GM12892 (cell line): ENCODE data around the gene JARID2.
A peak's percentile ranks its signal among the peaks of the same experiment; 100 is the strongest.

Experiments
- DNase-seq: peaks from one replicate; pipeline ENCODE4 v3.0.0; 2011; ENCODE audit not compliant: insufficient read length
- FAIRE-seq: peaks from 2 replicates; lab custom pipeline; 2011; peaks lifted over from hg19 to GRCh38; lab: Jason Lieb, UNC
- POLR2A ChIP-seq: IDR thresholded peaks from 2 replicates; pipeline ENCODE4 v1.6.1; 2011; ENCODE audit warnings: low read depth, low read length, control low read depth
- POLR2AphosphoS5 ChIP-seq: IDR thresholded peaks from 2 replicates; pipeline ENCODE4 v1.6.1; 2011; ENCODE audit warnings: low read depth, low read length, control low read depth
- TAF1 ChIP-seq: IDR thresholded peaks from 2 replicates; pipeline ENCODE4 v1.6.1; 2011; ENCODE audit warnings: low read depth, mild to moderate bottlenecking, control low read depth, low read length, borderline replicate concordance

The JARID2 gene

DNA sequence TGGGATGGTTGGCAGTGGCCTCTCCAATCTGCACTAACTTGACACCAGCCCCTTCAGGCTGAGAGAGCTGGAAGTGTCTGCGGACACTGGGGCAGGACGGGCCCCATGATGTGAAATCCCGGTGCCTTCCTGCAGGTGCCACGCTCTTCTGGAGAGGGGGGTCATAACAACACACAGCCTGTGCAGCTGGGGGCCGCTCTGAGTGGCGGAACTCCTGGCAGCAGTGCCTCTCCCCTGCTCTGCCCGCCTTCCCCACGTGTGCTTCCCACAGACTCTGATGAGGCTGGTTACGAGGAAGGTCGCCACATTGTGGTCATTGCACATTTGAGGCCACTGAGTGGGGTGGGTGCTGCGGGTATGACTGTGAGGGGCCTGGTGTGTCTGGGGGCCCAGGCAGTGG is 271.7 kb downstream of the JARID2 start:
- FAIRE-seq (no peak), DNase-seq (no peak)
- no peak for TF ChIP-seq POLR2A
- TF ChIP-seq TAF1 = no peak
- no peak for TF ChIP-seq POLR2AphosphoS5

DNA sequence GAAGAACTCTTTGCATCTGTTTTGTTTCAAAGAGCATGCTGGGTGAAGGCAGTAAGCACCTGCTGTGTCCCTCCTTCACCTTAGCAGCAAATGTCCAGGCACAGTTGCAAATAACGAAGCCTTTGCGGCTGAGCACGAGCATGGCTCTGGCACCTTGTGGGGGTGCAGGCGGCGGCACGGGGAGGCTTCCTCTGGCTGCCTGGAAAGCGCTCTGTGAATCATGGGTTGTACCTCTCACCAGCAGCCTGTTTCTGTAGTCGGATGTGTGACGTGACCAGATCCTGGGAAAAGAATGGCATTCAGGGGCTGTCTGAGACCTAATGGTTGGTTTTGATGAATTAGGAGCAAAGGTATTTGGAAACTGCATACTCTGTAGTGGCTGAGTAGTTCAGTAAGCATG is 272.2 kb downstream of the JARID2 start:
- FAIRE-seq = no peak
- TF ChIP-seq POLR2A (no peak), POLR2AphosphoS5 (no peak), TAF1 (no peak)

DNA sequence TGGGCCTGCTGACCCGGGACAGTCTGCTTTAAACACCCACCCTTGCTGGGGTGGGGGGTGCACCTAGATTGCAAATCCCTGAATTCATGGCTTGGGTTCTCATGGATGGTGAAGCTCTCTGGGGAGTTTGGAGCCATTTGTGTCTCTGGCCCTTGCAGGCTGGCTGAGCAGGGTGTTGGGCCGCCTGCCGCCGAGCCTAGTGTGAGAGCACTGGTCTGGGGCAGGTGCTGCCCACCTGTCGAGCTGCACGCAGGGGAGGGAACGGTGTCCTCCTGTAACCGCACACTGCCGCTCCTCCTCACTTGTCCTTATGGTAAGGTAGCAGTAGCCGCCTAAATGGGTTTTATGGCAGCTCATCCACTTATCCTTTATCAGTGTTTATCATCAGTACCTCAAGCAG is 273.0 kb downstream of the JARID2 start:
- DNase-seq (no peak), FAIRE-seq (no peak)
- TF ChIP-seq POLR2AphosphoS5 (no peak; the same call in 1 of the 2 replicates), POLR2A (no peak), TAF1 (no peak)

More for the DNA sequence above, 272.2 kb downstream of the JARID2 start:
- DNase-seq = no peak

DNA sequence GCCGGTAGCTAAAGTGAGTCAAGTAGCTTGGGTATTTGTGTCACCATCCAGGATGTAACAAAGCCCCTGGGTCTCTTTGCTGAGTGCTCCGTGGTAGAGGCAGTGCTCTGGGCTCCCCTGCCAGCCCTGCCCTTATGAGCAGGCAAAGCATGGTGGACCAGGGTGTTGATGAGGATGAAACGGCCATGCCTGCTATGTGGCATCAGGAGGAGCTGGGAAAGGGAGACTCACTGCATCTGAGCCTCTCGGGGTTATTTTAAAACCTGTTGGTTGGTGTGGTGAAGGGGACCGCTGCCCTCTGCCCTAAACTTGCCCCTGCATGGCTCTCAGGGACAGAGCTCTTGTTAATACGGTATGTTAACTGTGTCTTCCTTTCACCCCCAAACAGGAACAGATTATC is 273.8 kb downstream of the JARID2 start:
- TF ChIP-seq POLR2AphosphoS5 (no peak), TAF1 (no peak), POLR2A (no peak)
- no peak for FAIRE-seq
- DNase-seq = no peak

DNA sequence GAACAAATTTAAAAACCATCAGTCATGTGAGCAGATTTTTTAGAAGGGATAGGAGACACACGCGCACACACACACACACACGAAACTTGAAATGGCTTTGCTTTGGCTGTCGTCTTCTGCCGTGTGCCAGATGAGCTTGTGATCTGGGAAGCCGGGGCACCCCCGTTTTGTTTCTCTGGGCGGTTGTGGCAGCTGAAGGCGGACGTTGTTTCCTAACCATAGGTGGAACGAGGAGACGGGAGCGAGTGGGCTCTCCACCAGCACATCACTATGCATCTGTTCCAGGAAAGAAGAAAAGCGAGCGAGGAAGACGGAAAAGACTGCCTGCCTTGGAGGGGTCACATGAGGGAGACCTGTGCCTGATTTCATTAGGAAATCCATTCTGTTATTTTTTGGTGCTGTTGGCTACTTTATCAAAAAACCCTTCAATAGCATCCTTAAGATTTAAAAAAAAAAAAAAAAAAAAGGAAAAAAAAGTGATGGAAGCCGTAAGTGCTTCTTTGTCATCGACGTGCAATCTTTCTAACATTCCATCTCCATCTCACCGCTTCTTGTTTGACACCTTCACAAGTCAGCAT is 274.8 kb downstream of the JARID2 start:
- no peak for FAIRE-seq
- TF ChIP-seq POLR2A (no peak), TAF1 (no peak), POLR2AphosphoS5 (no peak)
- DNase-seq = no peak

DNA sequence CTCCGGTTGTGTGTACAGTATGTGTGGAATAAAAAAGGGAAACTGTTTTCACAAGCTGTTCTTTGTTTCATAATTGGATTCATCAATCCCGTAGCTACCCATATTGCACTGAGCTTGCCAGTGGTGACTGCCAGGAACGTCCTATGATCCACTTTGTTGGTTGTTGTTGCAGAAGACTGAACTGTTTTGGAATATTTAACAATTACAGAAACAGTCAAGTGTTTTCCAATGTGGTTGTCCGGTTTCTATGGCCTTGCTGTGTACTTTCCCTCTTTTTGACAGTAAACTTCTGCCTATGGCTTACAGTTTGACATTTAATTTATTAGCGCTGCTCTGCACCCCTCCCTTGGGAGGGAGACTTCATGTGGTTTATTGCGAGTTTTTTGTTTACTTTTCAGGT is 275.7 kb downstream of the JARID2 start:
- FAIRE-seq (no peak), DNase-seq (no peak)
- TF ChIP-seq POLR2A (no peak), TAF1 (no peak), POLR2AphosphoS5 (no peak)

DNA sequence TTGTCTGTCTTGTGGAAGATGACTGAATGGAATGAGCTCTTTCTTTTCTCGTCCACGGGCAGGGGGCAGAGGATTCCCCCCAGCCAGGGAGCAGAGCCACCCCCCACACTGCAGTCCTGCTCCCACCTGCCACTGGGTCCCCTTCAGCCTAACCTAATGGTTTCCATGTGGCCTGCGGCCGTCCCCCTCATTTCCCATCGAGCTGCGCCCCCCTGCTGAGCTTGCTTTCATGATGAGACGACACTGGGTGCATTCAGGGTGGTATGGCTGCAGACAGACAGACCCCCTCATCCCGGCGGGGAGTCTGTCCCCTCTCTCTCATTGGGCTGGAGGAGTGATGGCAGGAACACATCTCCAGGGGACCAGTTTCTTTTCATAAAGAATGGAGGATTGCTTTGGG is 276.2 kb downstream of the JARID2 start:
- DNase-seq (no peak), FAIRE-seq (no peak)
- no peak for TF ChIP-seq TAF1
- TF ChIP-seq POLR2AphosphoS5 = no peak
- no peak; the same call in 1 of the 2 replicates for TF ChIP-seq POLR2A

DNA sequence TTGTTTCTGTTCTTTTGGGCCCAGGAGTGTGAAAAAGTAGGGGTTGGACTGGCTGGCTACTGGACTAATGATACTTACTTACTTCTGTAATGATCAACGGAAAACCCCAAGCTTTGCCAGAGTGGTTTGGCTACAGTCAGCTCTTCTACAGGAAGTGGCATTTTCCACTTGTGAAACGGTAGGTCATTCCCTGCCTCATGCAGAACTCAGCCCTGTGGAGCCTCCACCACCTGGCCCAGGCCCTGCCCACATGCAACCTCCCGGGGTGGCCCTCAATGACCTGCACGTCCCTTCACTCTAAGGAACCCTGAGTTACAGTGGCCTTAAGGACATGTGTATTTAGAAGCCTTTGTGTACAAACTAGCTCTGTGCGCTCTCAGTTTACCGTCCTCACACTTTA is 276.6 kb downstream of the JARID2 start:
- TF ChIP-seq TAF1 (no peak), POLR2A (no peak), POLR2AphosphoS5 (no peak)
- no peak for FAIRE-seq

DNA sequence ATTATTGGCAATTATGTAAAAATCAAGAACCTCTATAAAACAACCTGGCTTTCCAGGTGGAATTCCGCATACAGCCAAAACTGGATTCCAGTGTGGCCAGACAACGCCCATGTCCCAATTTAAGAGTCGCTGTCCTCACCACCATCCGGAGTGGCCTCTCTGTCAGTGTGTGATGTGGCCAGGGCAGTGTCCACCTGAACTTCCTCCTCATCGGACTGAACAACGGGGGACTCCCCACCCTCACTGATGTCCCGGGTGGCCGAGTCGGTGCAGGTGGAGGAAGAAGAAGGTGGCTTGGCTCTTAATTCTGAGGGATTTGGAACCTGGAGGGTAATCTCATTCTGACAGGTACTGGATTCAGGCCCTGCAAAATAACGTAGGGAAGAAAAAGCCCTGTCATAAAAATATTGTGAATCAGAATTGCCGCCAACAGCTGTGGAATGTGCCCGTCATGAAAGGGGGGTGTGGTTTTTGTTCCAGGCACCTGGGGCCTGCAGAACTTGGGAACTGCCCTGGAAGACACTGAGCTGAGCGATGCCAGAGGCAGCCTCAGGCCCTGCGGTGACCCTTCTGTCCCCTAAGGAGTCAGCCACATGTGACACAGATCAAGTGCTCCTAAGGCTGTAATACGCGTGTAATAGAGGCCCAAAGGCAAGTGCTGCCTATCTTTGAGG is 277.1 kb downstream of the JARID2 start:
- TF ChIP-seq POLR2A = no peak
- TF ChIP-seq POLR2AphosphoS5 = no peak
- TF ChIP-seq TAF1 = no peak
- FAIRE-seq = no peak
- DNase-seq = no peak

More for the DNA sequence above, 276.6 kb downstream of the JARID2 start:
- no peak for DNase-seq

DNA sequence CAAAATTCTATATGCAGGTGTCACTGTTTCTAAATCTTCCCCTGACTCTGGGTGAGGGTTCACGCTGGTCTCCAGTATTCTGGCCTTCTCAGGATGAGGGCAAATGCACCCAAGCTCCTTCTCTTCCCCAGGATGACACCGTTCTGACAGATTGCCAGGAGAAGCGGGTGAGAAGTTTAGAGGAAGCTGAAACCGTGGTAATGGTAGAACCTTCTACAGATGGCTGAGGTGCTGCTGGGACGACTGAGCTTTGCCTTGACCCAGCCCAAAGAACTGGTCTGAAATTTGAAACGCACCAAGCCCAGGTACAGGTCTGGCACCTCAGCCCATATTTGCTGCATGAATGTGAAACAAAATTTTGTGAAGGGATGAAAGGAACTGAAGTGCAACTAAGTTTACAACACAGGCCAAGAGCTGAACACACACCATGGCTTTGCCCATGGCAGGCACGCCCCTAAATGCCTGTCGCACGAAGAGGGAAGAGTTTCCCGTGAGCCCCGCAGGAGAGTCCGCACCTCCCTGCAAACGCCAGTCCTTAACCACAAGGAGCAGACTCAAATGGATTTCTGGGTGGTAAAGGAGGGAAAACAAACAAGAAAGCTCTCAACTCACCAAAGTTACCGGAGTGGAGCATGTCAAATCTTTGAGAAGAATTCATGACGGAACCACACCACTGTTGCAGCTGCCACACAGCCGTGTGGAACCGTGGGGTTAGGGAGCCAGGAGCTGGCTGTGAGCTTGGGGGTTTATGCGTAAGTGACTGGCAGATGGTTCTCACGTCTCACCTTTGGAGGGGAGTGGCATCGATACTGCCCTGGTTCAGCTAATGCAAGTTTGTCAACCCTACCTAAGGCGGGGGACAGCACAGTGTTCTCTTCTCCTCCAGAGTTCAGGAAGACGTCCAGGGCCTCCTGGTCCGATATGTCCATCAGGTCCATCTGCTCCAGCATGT is 278.1 kb downstream of the JARID2 start:
- FAIRE-seq = no peak
- DNase-seq = no peak
- TF ChIP-seq POLR2AphosphoS5 (peak; percentile 61), POLR2A (no peak)

DNA sequence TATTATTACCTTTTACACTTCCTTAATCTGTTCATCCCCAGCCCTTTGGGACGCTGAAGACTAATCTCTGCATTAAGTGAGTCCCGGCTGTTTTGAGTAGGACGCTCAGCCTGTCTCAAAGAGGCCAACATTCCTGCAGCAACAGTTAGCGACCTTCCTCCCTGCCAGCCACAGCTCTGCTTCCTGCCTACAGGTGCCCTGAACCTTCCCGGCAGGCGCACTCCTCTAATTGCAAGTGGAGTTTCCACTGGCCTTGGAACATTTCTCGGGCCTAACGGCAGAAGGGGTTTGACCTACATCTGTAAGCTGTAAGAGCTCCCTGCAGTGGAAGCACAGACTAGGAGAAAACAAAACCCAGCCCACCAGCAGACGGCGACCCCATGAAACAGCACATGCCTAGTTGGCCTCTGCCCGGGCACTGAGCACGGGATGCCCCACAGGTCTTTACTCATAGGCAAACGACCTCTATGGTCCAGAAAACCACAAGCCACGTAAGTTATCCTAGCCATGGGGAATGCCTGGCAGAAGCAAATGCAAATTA is 279.1 kb downstream of the JARID2 start:
- FAIRE-seq = no peak
- DNase-seq = no peak
- no peak for TF ChIP-seq TAF1
- no peak for TF ChIP-seq POLR2AphosphoS5
- no peak for TF ChIP-seq POLR2A
